DMS79 (cell line): ENCODE results near the gene VPS41.
A peak's percentile ranks its signal among the peaks of the same experiment; 100 is the strongest.

Experiments
- DNase-seq: peaks from one replicate; lab custom pipeline; 2025; lab: John Stamatoyannopoulos, UW

Gene VPS41

GRCh38 chr7:38905056-38905759 lies 3.8 kb downstream of the VPS41 start:
- no peak for DNase-seq

GRCh38 chr7:38903057-38903456 lies 5.9 kb downstream of the VPS41 start:
- DNase-seq: no peak

- no peak for DNase-seq
Observed at GRCh38 chr7:38902449-38902848, 6.5 kb downstream of the VPS41 start.

GRCh38 chr7:38893061-38893460 lies 15.9 kb downstream of the VPS41 start:
- DNase-seq: no peak

GRCh38 chr7:38890597-38890996 lies 18.4 kb downstream of the VPS41 start:
- DNase-seq: no peak

- DNase-seq: no peak
Observed at GRCh38 chr7:38889872-38890432, 19.0 kb downstream of the VPS41 start.

- no peak for DNase-seq
Observed at GRCh38 chr7:38889079-38889478, 19.9 kb downstream of the VPS41 start.

GRCh38 chr7:38886265-38886664 lies 22.7 kb downstream of the VPS41 start:
- no peak for DNase-seq

GRCh38 chr7:38883706-38884105 lies 25.3 kb downstream of the VPS41 start:
- DNase-seq: no peak

GRCh38 chr7:38881947-38882684 lies 26.9 kb downstream of the VPS41 start:
- no peak for DNase-seq

GRCh38 chr7:38881015-38881414 lies 28.0 kb downstream of the VPS41 start:
- DNase-seq: no peak

GRCh38 chr7:38880454-38880853 lies 28.5 kb downstream of the VPS41 start:
- no peak for DNase-seq

- DNase-seq: no peak
Observed at GRCh38 chr7:38880035-38880434, 29.0 kb downstream of the VPS41 start.

GRCh38 chr7:38878694-38879457 lies 30.1 kb downstream of the VPS41 start:
- DNase-seq: no peak

GRCh38 chr7:38873433-38873832 lies 35.6 kb downstream of the VPS41 start:
- DNase-seq: no peak

GRCh38 chr7:38872202-38872601 lies 36.8 kb downstream of the VPS41 start:
- no peak for DNase-seq

- DNase-seq: no peak
Observed at GRCh38 chr7:38870147-38870546, 38.8 kb downstream of the VPS41 start.

GRCh38 chr7:38863601-38864291 lies 45.2 kb downstream of the VPS41 start:
- peak; percentile 71 for DNase-seq

- no peak for DNase-seq
Observed at GRCh38 chr7:38862666-38863065, 46.3 kb downstream of the VPS41 start.

- no peak for DNase-seq
Observed at GRCh38 chr7:38858259-38858884, 50.6 kb downstream of the VPS41 start.

GRCh38 chr7:38855867-38856266 lies 53.1 kb downstream of the VPS41 start:
- DNase-seq: no peak
